Gastrocnemius medialis (tissue), 4 donors: ENCODE results near the gene DAD1. TPM values are rescaled to one million over a fixed set of nuclear protein-coding genes. Genes with fewer than 3 reads are reported as not detected.

Source experiments
- ATAC-seq, 2 donors: fragments of 150-250 bp; one replicate each; pipeline ENCODE4 v1.9.1; 2016
- DNase-seq, 2 donors: peaks; one replicate each; pipeline ENCODE4 v3.0.0-alpha.2; 2019
- H3K27ac ChIP-seq, 4 donors: fragments of 200-600 bp; sonication (generic); 1 replicate in 1 of 4; 2 replicates in 3 of 4; pipeline ENCODE4 v1.5.1; 2016 to 2018; ENCODE audit warnings: mild to moderate bottlenecking in 2 of 4, moderate library complexity in 1 of 4
- H3K27me3 ChIP-seq, 3 donors: fragments of 200-600 bp; sonication (generic) in 2 of 3; 1 replicate in 1 of 3; 2 replicates in 2 of 3; pipeline versions ENCODE4 v1.5.1 to v1.6.0; 2016 to 2019; ENCODE audit warnings: mild to moderate bottlenecking in 1 of 3, moderate library complexity in 1 of 3
- H3K36me3 ChIP-seq, 2 donors: fragments of 200-600 bp; sonication (generic) in 1 of 2; one replicate each; pipeline ENCODE4 v1.5.1; 2017 to 2018
- H3K4me1 ChIP-seq, 2 donors: fragments of 200-600 bp; sonication (generic) in 1 of 2; one replicate each; pipeline ENCODE4 v1.5.1; 2016 to 2017; ENCODE audit warnings: mild to moderate bottlenecking in 2 of 2
- H3K4me3 ChIP-seq, 4 donors: fragments of 200-600 bp; sonication (generic) in 3 of 4; 1 replicate in 1 of 4; 2 replicates in 3 of 4; pipeline ENCODE4 v1.5.1; 2016 to 2019; ENCODE audit warnings: mild to moderate bottlenecking in 2 of 4
- H3K9me3 ChIP-seq, 3 donors: fragments of 200-600 bp; sonication (generic) in 2 of 3; 1 replicate in 1 of 3; 2 replicates in 2 of 3; pipeline ENCODE4 v1.5.1; 2016 to 2019
- CTCF ChIP-seq, 5 experiments: fragments of 450-650 bp in 3 of 5; fragments of 200-600 bp in 2 of 5; sonication (generic) in 2 of 5; IDR thresholded peaks in 4 of 5; conservative IDR thresholded peaks in 1 of 5; 1 replicate in 4 of 5; 2 replicates in 1 of 5; pipeline ENCODE4 v1.5.1; 2016 to 2019; ENCODE audit warnings: antibody characterized with exemption in 5 of 5, mild to moderate bottlenecking in 3 of 5, moderate library complexity in 3 of 5
- POLR2A ChIP-seq, 2 donors: fragments of 450-650 bp; IDR thresholded peaks; one replicate each; pipeline ENCODE4 v1.6.1; 2017; ENCODE audit warnings: antibody characterized with exemption in 2 of 2, mild to moderate bottlenecking in 2 of 2, moderate library complexity in 2 of 2
- in situ Hi-C, 4 donors: fragments of 200-750 bp; cut with MboI; loops; one replicate each; pipeline versions ENCODE4 v1.15.0 to v1.8.0; 2017; ENCODE audit warnings: low sequenced_read_pairs in 4 of 4
- intact Hi-C: fragments of 100-400 bp; cut with DNase I; formaldehyde crosslinking; loops from one replicate; pipeline ENCODE4 v1.15.1; 2023; ENCODE audit warnings: low total_unique reads
- total RNA-seq, 4 donors: library from RNA; depleted of rRNA; stranded (reverse); fragments of >200 nt; gene quantifications; one replicate each; pipeline versions ENCODE4 v1.1.0 to v1.2.3, GENCODE V29; 2016

Gene DAD1
- total RNA-seq, 4 donors from 2014 or later, result 155 to 257 (median 209) TPM

GRCh38 chr14:22542360-22542759 is 46.7 kb downstream of the DAD1 start:
- in situ Hi-C loops (no loop called here), intact Hi-C loops (no loop called here)
- no peaks in the 10 kb centered on the region for H3K36me3 ChIP-seq
- ATAC-seq (no peak), DNase-seq (no peak)
- TF ChIP-seq CTCF (IDR thresholded peaks at IDR 0.05 in 4 of 5, conservative IDR thresholded peaks at IDR 0.05 in 1 of 5) (no peak), POLR2A (IDR thresholded peaks at IDR 0.05) (no peak)
- peaks cover 1 to 7% of the 10 kb centered on the region in 2 donors for H3K4me1 ChIP-seq
- H3K9me3 ChIP-seq, result no peaks in the 10 kb centered on the region
- H3K27me3 ChIP-seq, result no peaks in the 10 kb centered on the region
- no peak overlapping the region for H3K4me3 ChIP-seq
- no peak overlapping the region for H3K27ac ChIP-seq

- H3K27me3 ChIP-seq, result no peaks in the 10 kb centered on the region
- H3K4me1 ChIP-seq, result peaks cover 0 to 4% of the 10 kb centered on the region in 2 donors
- TF ChIP-seq POLR2A (IDR thresholded peaks at IDR 0.05) (no peak), CTCF (IDR thresholded peaks at IDR 0.05 in 4 of 5, conservative IDR thresholded peaks at IDR 0.05 in 1 of 5) (no peak)
- ATAC-seq (no peak), DNase-seq (no peak)
- no peak overlapping the region for H3K27ac ChIP-seq
- no peak overlapping the region for H3K4me3 ChIP-seq
- H3K9me3 ChIP-seq, result no peaks in the 10 kb centered on the region
- intact Hi-C loops (no loop called here), in situ Hi-C loops (no loop called here)
- no peaks in the 10 kb centered on the region for H3K36me3 ChIP-seq
These were observed 47.3 kb downstream of the DAD1 start for GRCh38 chr14:22541721-22542120.

DNA sequence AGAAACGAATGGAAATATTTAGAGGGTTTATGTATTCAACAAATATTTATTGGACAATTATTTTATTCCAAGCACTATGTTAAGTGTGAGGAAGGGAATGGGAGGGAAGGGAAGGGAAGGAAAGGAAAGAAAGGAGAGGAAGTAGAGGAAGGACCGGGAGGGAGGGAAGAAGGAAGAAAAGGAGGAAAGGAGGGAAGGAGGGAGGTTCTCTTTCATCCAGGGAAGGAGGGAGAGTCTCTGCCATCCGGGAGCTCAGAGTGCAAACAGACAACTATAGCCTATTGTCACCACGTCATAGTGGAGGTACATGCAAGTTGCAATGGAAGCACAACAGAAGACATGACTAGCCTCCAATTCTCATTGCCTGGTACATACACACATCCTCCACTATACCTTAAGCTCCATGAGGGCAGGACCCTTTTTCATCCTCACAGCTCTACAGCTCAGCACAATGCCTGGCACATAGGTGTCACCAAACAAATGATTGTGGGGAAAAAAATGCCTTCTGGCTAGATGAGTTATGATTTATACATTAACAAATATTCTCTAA is 48.1 kb downstream of the DAD1 start:
- H3K36me3 ChIP-seq, result no peaks in the 10 kb centered on the region
- DNase-seq (no peak), ATAC-seq (no peak)
- H3K27me3 ChIP-seq, result no peaks in the 10 kb centered on the region
- no peaks in the 10 kb centered on the region for H3K9me3 ChIP-seq
- H3K27ac ChIP-seq, result no peak overlapping the region
- no peak for TF ChIP-seq CTCF (IDR thresholded peaks at IDR 0.05 in 4 of 5, conservative IDR thresholded peaks at IDR 0.05 in 1 of 5)
- no peak for TF ChIP-seq POLR2A (IDR thresholded peaks at IDR 0.05)
- H3K4me1 ChIP-seq, result peaks cover 0 to 4% of the 10 kb centered on the region in 2 donors
- intact Hi-C loops, result no loop called here
- no peak overlapping the region for H3K4me3 ChIP-seq
- in situ Hi-C loops, result no loop called here

- in situ Hi-C loops (no loop called here), intact Hi-C loops (no loop called here)
- no peak for DNase-seq
- Histone ChIP-seq H3K27me3 (no peaks in the 10 kb centered on the region), H3K4me1 (peaks cover 0 to 4% of the 10 kb centered on the region in 2 donors), H3K36me3 (no peaks in the 10 kb centered on the region), H3K27ac (no peak overlapping the region), H3K9me3 (no peaks in the 10 kb centered on the region), H3K4me3 (no peak overlapping the region)
- TF ChIP-seq CTCF (IDR thresholded peaks at IDR 0.05 in 4 of 5, conservative IDR thresholded peaks at IDR 0.05 in 1 of 5) (no peak), POLR2A (IDR thresholded peaks at IDR 0.05) (no peak)
- no peak for ATAC-seq
These were observed 48.7 kb downstream of the DAD1 start for GRCh38 chr14:22540293-22540692.

DNA sequence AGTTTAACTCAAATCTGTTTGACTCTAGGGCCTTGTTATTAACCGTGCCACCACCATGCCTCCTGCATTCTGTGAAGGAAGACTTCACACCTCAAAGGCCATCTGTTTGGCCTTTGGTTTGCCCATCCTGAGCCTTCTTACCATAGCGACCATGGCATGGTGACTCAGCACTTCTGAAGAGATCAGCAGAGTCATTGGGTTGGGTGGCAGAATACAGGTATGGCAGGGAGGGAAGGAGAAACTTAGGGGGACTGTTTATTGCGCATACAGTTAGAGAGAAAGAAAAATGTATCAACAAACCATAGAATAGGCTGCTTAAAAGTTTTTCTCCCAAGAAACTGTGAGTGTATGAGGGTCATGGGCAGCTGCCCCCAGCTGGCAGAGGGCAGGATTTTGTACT is 49.2 kb downstream of the DAD1 start:
- in situ Hi-C loops (no loop called here), intact Hi-C loops (no loop called here)
- ATAC-seq, result no peak
- DNase-seq, result no peak
- Histone ChIP-seq H3K27me3 (no peaks in the 10 kb centered on the region), H3K4me3 (no peak overlapping the region), H3K9me3 (no peaks in the 10 kb centered on the region), H3K4me1 (peaks cover 0 to 4% of the 10 kb centered on the region in 2 donors), H3K36me3 (no peaks in the 10 kb centered on the region), H3K27ac (no peak overlapping the region)
- TF ChIP-seq POLR2A (IDR thresholded peaks at IDR 0.05) (no peak), CTCF (IDR thresholded peaks at IDR 0.05 in 4 of 5, conservative IDR thresholded peaks at IDR 0.05 in 1 of 5) (no peak)
